Skin epidermis (tissue), 12 donors: ENCODE results near the gene TAF10.
A peak's percentile ranks its signal among the peaks of the same experiment; 100 is the strongest.

Experiments
- H3K27ac ChIP-seq, 21 experiments: fragments of 200-600 bp; sonication (generic) in 11 of 21; one replicate each; pipeline ENCODE4 v1.5.0; 2020; ENCODE audit warnings: mild to moderate bottlenecking in 3 of 21, inconsistent platforms in 2 of 21, moderate library complexity in 2 of 21
- H3K4me3 ChIP-seq, 7 experiments: fragments of 200-600 bp; sonication (generic) in 2 of 7; one replicate each; pipeline ENCODE4 v1.5.0; 2020; ENCODE audit warnings: inconsistent platforms in 2 of 7, mild to moderate bottlenecking in 2 of 7, moderate library complexity in 1 of 7

TAF10 gene

DNA sequence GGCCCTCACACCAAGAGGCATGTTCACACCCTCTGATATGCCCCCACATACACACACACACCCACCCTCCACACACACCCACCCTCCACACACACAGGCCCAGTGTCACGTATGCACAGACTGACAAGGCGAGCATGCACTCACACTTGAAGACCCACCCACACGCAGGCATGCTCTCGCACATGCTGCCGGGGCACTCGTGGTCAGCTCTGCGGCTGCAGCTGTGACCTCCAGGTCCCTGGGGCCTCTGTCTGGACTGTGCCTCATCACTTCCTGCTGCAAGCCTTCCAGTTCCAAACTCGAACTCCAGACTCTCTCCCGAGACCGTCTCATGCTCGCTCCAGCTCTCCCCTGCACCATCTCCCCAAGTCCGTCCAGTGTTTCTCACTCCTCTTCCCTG is 34.1 kb upstream of the TAF10 start:
- Histone ChIP-seq H3K4me3 (no peak overlapping the region), H3K27ac (peak overlapping the region in 13 of 21 experiments; percentile 52 to 86 (median 74))

DNA sequence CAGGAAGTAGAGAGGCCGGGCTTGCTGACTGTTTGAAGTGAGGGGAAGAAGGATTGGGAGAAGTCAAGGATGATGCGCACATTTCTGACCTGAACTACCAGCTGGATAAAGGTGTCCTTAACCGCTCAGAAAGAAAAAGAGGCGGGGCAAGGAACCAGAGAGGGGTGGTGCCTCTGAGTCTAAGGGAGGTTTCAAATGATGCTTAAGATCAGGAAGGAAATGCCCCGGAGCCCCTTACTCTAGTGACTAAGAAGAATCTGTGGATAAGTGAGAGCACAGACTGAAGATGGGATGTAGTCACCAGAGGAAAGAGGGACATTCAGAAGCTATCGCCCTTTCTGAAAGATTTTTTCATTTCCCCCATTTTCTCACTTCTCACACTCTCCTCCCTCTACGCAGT is 30.9 kb upstream of the TAF10 start:
- H3K4me3 ChIP-seq, result no peak overlapping the region
- H3K27ac ChIP-seq, result no peak overlapping the region

DNA sequence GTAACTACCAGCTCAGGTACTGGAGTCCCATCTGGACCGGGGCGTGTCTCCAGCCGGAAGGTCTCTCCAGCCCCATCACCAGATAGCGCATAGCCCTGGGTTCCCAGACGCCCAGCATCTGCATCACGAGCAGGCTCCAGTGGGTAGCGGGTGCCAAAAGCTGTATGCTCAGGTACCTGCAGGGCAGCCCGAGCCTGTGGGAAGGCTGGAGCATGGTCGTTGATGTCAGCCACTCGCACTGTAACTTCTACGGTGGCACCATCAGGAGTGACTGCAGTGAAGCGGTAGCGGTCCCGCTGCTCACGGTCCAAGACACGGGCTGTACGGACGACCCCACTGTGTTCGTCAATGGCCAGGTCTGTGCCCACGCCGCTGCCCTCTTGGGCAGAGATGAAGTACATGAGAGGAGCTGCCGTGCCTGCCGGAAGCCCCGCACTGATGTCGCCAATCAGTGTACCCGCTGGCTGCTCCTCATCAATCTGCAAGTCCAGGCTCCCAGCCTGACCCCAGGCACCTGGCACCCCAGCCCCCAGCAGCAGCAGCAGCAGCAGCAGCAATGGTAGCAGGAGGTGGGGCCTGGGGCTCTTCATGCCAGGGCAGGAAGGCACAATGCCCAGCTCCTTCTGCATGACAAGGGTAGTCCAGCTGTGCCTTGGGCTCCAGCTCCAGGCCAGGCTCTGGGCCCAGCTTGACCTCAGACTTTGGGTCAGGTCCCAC is 29.1 kb upstream of the TAF10 start:
- H3K27ac ChIP-seq, result no peak overlapping the region
- no peak overlapping the region for H3K4me3 ChIP-seq

DNA sequence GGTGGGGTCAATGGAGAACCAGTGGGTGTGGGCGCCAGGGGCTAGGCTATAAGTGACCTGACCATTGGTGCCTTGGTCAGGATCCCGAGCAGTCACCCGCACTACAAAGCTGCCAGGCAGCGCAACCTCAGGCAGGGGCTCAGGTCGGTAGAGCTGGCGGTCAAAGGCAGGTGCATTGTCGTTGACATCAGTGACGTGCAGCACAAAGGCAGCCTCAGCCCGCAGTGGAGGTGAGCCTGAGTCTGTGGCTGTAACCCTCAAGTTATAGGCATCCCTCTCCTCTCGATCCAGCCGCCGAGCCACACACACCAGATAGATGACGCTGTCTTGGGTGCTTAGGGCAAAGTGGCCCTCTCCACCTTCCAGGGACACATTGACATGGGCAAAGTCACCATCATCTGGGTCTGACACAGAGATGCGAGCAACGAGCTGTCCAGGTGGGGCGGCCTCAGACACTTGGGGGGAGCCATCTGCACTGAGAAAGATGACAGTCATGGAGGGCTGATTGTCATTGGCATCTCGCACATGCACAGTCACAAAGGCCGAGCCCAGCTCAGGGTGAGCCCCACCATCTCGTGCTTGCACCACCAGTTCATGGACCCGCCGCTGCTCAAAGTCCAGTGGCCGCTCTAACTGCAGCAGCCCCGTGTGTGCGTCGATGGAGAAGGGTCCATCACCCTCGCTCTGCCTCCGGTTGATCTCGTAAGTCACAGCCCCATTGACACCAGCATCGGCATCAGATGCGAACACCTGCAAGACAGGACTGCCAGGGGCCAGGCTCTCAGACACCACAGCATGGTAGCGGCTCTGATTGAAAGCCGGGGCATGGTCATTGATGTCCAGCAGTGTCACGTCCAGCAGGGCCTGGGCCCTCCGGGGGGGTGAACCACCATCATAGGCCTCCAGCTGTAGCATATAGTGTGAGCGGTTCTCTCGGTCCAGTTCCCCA is 28.3 kb upstream of the TAF10 start:
- Histone ChIP-seq H3K4me3 (no peak overlapping the region), H3K27ac (no peak overlapping the region)

DNA sequence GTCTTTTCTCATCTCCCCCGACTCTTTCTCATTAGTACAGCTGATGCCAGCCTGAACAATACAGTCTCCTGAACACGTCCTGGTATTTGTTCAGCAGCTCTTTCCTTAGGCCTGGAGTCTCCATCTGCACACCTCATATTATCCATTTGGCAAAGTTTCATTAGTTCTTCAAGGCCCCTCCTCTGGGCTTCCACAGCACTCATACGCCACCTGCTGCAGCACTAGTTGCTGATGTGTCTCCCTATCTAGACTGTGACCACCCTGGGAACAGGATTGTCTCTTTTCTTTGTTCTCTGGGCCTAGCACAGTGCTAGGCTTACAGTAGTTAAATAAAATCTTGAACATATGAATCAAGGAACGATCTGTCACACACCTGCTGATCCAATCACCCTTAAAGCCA is 26.4 kb upstream of the TAF10 start:
- Histone ChIP-seq H3K4me3 (no peak overlapping the region), H3K27ac (no peak overlapping the region)

DNA sequence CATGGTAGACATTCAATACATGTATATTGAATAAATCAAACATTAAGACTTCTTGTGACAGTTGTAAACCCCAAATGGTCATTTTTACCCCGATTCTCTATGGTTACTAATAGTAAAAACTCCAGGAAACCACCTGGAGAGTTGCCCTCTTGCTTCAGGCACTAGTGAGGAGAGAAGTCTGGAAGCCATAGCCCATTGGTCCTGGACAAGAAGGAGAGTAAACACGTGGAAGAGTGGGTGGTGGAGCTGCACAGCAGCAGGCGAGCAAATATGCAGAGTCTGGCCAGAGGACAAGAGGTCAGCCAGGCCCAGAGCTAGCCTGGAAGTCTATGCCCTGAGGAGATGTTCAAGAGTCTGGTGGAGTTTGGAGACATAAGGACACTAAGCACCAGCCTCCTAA is 25.9 kb upstream of the TAF10 start:
- no peak overlapping the region for H3K27ac ChIP-seq

DNA sequence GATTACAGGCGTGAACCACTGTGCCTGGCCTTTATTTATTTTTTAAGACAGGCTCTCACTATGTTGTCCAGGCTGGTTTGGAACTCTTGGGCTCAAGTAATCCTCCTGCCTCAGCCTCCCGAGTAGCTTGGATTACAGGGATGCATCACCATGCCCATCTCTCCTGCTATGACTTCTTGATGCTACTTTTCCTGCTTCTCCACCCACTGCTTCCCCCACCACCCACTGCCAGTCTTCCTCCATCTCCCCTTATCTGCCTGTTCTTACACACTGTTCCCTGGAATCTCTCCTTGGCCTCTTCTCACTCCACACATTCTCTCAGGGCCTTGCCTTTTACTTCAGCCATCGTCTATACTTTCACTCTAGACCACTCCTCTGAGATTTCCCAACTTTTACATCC is 24.5 kb upstream of the TAF10 start:
- Histone ChIP-seq H3K27ac (peak overlapping the region in 8 of 21 experiments; percentile 0 to 74 (median 30)), H3K4me3 (no peak overlapping the region)

More for the DNA sequence above, 25.9 kb upstream of the TAF10 start:
- H3K4me3 ChIP-seq, result no peak overlapping the region

DNA sequence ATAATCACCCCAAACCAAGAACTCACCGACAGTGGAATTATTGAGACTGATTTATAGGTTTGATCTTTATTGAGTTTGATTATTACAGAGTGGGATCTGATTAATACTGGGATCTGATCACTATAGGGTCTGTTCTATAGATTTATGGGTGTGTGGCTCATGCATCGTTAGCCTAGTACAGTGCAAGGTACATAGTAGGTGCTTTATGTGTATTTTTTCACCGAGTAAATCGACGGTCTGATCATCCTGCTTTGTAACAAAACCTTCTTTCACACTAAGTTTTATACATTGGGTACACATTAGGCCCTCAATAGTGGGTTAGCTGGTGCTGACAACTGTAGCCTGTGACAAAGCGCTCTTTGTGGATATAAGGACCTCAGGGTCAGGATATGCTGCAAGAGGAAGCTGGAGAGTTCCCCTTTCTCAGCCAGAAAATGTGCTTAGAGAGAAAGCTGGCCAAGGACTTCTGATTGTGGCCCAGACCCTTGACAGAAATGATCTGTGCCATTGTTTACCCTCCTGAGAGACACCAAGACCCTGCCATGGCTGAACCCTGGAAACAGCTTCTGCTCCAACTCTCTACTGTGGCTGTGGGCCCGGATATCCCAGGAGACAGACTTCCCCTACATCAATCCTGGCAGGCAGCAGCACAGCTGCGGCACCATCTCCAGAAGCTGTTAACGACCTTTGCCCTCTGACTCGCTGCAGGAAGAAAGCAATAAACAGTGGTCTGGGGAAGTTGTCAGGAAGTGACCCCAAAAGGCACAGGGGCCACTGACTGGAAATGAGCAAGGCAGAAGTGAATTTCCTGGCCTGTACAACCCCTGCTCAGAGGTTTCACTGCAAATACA is 23.3 kb upstream of the TAF10 start:
- Histone ChIP-seq H3K27ac (peak overlapping the region in 16 of 21 experiments; percentile 0 to 74 (median 42)), H3K4me3 (no peak overlapping the region)

DNA sequence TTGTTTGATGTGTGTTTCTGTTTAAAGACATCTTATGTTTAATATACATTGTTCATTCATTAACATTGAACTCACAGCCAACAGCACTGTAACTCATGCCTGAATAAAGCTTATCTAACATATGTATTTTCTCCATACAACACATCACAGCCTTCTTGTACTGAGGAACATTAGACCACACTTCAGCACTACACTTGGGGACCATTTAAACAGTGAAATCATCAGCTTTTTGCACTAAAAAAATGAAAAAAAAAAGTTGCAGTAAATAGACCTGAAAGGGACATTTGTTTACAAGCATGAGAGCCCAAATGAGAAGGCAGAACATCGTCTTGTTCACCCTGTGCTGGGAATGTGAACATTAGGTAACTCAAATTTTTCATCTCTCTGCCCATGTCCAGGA is 22.5 kb upstream of the TAF10 start:
- H3K4me3 ChIP-seq, result no peak overlapping the region
- peak overlapping the region in 3 of 21 experiments; percentile 22 to 74 (median 30) for H3K27ac ChIP-seq

DNA sequence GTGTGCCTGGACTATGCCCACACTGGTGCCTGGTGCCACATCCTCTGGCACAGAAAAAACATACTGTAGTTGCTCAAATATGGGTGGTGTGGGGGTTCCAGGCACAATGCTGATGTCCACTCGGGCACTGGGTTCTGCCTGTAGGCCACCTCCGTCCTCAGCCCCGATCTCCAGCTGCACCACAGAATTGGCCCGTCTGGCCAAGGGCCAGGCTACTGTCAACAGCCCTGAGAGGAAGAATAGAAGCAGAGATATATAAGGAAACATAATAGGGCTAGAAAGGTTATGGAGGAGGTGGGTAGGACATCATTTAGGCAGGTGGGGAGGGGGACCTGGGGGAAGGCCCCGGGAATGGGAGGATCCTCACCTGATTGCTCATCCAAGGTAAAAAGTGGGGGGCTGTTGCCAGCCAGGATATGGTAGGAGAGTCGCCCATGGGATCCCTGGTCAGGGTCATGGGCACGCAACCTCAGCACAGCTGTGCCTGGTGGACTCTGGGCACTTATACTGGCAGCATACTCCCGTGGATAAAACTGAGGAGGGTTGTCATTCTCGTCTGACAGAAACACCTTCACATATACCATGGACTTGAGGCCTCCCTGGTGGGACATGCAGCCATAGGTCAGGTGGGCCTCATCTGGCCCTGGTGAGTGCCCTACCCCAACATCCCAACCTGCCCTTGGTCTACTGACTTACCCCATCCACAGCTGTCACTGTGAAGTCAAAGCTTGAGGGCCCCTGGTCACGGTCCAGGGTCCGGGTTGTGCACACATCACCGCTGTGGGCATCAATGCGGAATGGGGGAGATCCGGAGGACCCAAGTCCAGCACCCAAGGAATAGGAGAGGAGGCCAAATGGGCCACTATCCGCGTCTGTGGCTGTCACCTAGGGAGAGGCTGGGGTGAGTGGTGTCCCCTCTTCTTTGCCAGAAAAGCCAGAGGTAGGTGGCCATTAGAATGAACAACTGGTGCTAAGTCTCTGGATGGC is 21.7 kb upstream of the TAF10 start:
- peak overlapping the region in 2 of 21 experiments; percentile 16 to 22 for H3K27ac ChIP-seq
- H3K4me3 ChIP-seq, result no peak overlapping the region

DNA sequence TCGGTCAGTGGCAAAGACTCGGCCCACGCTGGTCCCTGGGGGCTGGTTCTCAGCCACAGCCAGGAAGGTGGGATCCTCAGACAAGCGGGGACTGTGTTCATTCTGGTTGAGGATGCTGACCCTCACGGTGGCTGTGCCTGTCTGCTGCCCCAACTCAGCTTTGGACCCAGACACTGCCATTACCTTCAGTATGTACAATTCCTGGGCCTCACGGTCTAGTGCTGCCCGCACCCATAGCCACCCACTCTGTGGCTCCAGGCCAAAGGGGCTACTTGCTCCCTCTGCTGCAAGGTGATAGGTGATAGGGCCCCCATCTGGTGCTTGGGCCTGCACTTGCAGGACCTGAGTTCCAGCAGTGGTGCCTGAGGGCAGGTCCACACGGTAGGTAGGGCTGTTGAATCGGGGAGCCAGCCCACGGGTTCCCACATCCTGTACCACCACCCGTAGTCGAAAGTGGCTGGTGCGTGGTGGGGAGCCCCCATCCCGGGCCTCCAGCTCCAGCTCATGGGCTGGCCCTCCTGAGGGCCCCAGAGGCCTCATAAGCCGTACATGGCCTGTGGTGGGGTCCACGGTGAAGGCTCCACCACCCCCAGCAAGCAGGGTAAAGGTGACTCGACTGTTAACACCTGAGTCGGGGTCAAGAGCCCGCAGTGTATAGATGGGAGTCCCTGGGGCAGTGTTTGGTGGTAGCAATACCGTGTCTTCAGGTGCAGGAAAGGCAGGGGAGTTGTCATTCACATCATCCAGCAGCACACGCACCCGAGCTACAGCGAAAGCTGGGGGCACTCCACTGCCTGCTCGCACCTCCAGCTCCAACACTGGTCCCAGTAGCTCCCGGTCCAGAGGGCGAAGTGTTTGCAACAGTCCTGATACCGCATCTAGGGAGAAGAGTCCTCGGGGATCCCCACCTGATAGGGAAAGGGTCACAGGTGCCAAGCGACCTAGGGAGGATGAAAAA is 20.4 kb upstream of the TAF10 start:
- Histone ChIP-seq H3K4me3 (no peak overlapping the region), H3K27ac (no peak overlapping the region)

DNA sequence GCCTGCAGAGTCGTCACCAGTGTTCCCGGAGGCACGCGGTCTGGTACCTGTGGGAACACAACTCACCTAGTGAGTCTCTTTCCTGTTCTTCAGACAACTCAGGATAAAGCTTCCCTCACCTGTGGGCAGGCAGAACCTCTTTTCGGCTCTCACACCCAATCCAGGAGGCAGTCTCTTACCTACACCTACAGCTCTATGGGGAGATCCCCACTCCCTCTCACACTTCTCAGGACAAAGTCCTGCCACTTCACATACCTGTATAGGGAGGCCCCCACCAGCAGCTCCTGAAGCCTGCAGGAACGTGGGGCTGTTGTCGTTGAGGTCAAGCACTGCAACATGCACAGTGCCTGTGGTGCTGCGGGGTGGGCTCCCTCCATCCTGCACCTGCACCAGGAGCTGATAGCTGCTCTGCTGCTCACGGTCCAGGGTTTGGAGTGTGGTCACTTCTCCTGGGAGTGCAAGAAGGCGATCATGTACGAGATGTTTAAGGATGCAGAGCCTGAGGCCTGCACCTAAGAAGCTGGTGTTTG is 19.4 kb upstream of the TAF10 start:
- H3K27ac ChIP-seq, result no peak overlapping the region
- no peak overlapping the region for H3K4me3 ChIP-seq

DNA sequence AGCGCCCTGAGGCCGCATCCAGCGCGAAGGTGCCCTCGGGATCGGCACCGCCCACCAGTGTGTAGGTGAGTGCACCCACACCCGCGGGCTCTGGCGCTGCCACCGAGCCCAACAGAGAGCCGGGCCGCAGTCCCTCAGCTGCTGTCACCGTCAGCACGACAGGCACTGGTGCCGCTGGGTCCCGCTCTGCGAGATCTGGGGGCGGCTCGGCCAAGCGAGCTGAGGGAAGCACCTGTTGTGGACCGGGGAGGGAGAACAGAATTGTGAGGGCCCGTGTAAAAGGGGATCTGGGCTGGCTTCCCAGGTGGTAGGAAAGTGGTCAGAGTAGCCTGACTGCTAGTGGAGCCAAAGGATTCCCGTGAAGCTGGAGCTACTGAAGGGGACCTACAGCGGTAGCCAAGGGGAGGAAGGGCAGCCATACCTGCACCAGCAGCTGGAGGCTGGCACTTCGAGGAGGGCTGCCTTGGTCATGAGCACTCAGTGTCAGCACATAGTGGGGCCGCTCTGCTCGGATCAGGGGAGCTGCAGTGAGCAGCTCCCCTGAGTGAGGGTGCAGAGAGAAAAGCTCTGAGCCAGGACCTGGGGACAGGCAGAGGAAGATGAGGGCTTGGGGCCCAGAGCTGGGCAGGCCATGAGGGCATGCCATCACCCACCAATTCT is 18.7 kb upstream of the TAF10 start:
- Histone ChIP-seq H3K4me3 (peak overlapping the region in 2 of 7 experiments; percentile 15 to 35), H3K27ac (no peak overlapping the region)

DNA sequence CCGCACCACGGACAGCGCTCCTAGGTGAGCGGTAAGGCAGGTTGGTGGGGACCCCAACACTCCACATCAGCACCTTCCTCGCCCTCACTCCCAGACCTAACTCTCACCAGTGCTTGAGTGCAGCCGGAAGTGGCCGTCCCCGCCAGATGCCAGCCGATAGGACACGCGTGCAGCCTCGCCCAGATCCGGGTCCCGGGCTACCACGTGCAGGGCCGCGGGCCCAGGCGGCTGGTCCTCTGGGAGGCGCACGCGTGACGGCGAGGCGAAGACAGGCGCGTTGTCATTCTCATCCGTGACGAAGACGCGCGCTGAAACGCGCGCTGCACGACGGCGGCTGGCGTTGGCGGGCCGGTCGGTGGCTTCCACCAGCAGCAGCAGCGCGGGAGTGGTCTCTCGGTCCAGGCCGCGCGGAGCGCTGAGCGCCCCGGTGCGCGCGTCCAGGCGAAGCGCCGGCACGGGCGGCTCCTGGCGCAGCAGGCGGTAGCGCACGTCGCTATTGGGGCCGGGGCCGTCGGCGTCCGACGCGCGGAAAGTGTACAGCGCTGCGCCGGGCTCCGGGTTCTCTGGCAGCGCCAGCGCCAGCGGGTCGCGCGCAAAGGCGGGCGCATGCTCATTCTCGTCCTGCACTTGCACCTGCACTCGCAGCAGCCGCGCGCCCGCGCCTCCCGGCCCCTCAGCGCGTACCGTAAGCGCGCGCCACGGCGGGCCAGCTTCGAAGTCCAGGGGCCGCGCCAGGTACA is 18.0 kb upstream of the TAF10 start:
- Histone ChIP-seq H3K4me3 (peak overlapping the region in 2 of 7 experiments; percentile 15 to 35), H3K27ac (no peak overlapping the region)

DNA sequence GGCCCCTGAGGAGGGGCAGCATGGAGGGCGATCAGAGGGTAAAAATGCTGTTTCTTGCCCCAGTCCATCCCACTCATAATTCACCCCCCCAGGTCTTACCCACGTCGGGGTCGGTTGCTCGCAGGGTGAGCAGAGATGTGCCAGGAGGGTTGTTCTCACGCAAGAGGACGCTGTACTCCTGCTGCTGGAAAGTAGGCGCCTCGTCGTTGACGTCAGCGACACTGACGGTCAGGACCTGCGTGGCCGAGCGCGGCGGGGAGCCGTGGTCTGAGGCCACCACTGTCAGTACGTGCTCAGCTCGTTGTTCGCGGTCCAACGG is 17.5 kb upstream of the TAF10 start:
- no peak overlapping the region for H3K27ac ChIP-seq
- no peak overlapping the region for H3K4me3 ChIP-seq

DNA sequence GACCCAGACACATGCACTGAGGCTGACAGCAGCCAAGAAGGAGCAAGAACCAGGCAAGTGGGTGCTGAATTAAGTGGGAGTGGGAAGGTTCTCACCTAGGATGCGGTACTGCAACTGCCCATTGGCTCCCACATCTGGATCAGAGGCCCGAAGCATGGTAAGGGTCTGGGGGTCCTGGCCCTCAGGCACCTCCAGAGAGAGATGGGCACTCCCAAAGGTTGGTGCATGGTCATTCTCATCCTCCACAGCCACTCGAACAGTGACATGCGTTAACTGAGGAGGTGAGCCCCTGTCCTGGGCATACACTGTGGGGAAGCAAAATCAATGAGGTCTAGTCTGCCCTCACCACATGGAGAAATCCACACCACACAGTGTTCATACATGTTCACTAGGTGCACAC is 16.5 kb upstream of the TAF10 start:
- H3K4me3 ChIP-seq, result no peak overlapping the region
- no peak overlapping the region for H3K27ac ChIP-seq
